ENCODE measurements around the gene EXOC6. TPM values are rescaled to one million over a fixed set of nuclear protein-coding genes. Genes with fewer than 3 reads are reported as not detected.
A peak's percentile ranks its signal among the peaks of the same experiment; 100 is the strongest.

EXOC6 gene
- total and polyA plus RNA-seq, 2 of the 13 experiments (the other 11 are each of a cell fraction or from before 2014, with no cell fraction given) = 22.2 to 29.2 TPM

GRCh38 chr10:93106631-93107072 is 258.3 kb downstream of the EXOC6 start (continued):
- TF ChIP-seq PATZ1 (CRISPR knock-in tag; IDR thresholded peaks at IDR 0.05) = peak; percentile 56; the same call in 1 of the 2 replicates
- 0 out of 2 replicates have a peak, but pooled peaks have one; percentile 46 for TF ChIP-seq ZNF317 (CRISPR knock-in tag; IDR thresholded peaks at IDR 0.05)
- TF ChIP-seq SIX4 (CRISPR knock-in tag; IDR thresholded peaks at IDR 0.05) = 0 out of 2 replicates have a peak, but pooled peaks have one; percentile 41
- TF ChIP-seq CBX5 (CRISPR knock-in tag; IDR thresholded peaks at IDR 0.05; ENCODE audit: borderline replicate concordance) = 0 out of 2 replicates have a peak, but pooled peaks have one; percentile 49
- TF ChIP-seq MBD4 (IDR thresholded peaks at IDR 0.05; ENCODE audit: borderline replicate concordance, low read length) = peak; percentile 85; the same call in 1 of the 2 replicates
- peak; percentile 61 for TF ChIP-seq MIER2 (CRISPR knock-in tag; IDR thresholded peaks at IDR 0.05)
- TF ChIP-seq PITX1 (CRISPR knock-in tag; IDR thresholded peaks at IDR 0.05) = peak; percentile 51; the same call in 1 of the 2 replicates
- TF ChIP-seq DRAP1 (CRISPR knock-in tag; IDR thresholded peaks at IDR 0.05) = peak; percentile 34; the same call in 1 of the 2 replicates
- 0 out of 2 replicates have a peak, but pooled peaks have one; percentile 26 for TF ChIP-seq TEAD2 (CRISPR knock-in tag; IDR thresholded peaks at IDR 0.05)
- peak; percentile 84 for TF ChIP-seq MED1 (CRISPR knock-in tag; IDR thresholded peaks at IDR 0.05)
- 0 out of 2 replicates have a peak, but pooled peaks have one; percentile 23 for TF ChIP-seq TFE3 (CRISPR knock-in tag; IDR thresholded peaks at IDR 0.05)
- peak; percentile 77 for TF ChIP-seq CREB1 (IDR thresholded peaks at IDR 0.05)
- peak; percentile 86 for TF ChIP-seq CREB1 (CRISPR knock-in tag; IDR thresholded peaks at IDR 0.05)
- TF ChIP-seq SIX1 (CRISPR knock-in tag; IDR thresholded peaks at IDR 0.05; ENCODE audit: borderline replicate concordance) = peak; percentile 51; the same call in 1 of the 2 replicates
- no peak for TF ChIP-seq REXO4 (CRISPR knock-in tag; IDR thresholded peaks at IDR 0.05; ENCODE audit: borderline replicate concordance)
- TF ChIP-seq MAX (IDR thresholded peaks at IDR 0.05) = peak; percentile 37; the same call in 1 of the 2 replicates
- peak in 1 of 2 experiments; percentile 89; a peak in 3 of 4 replicates for TF ChIP-seq EP300 (IDR thresholded peaks at IDR 0.05; ENCODE audit: low read depth in 2 of 2, low read length in 2 of 2)
- TF ChIP-seq EP300 (CRISPR knock-in tag; IDR thresholded peaks at IDR 0.05; ENCODE audit: borderline replicate concordance) = peak; percentile 84; the same call in 1 of the 2 replicates
- TF ChIP-seq ATF3 (CRISPR knock-in tag; IDR thresholded peaks at IDR 0.05) = peak; percentile 88
- TF ChIP-seq IKZF5 (CRISPR knock-in tag; IDR thresholded peaks at IDR 0.05) = peak; percentile 90
- peak; percentile 91 for TF ChIP-seq TEAD3 (CRISPR knock-in tag; optimal IDR thresholded peaks at IDR 0.05; ENCODE audit: borderline replicate concordance)
- peak; percentile 91 for TF ChIP-seq HNF4A (CRISPR knock-in tag; IDR thresholded peaks at IDR 0.05)
- peak; percentile 29; the same call in 1 of the 2 replicates for TF ChIP-seq ELF1 (CRISPR knock-in tag; IDR thresholded peaks at IDR 0.05)
- TF ChIP-seq SOX5 (CRISPR knock-in tag; IDR thresholded peaks at IDR 0.05; ENCODE audit: borderline replicate concordance) = peak; percentile 95
- TF ChIP-seq GATA4 (IDR thresholded peaks at IDR 0.05; ENCODE audit: borderline replicate concordance, low read depth) = peak; percentile 79; the same call in 1 of the 2 replicates
- TF ChIP-seq NFE2 (CRISPR knock-in tag; IDR thresholded peaks at IDR 0.05) = no peak
- peak; percentile 87 for TF ChIP-seq MEIS2 (CRISPR knock-in tag; IDR thresholded peaks at IDR 0.05)
